Stimulated activated CD8-positive, alpha-beta memory T cell treated with anti-CD3 and anti-CD28 coated beads, Interleukin-12 subunit alpha, Interleukin-12 subunit beta, amount 100 ng/mL, for 1 hour (primary cell): ENCODE results near the gene TNNT3.
A peak's percentile ranks its signal among the peaks of the same experiment; 100 is the strongest.
"Not testable (repeated sequence)": the region's sequence is repeated elsewhere in the genome, so short reads cannot be mapped to it uniquely, and the experiment has no call there.

Source experiments
- DNase-seq: peaks from one replicate; pipeline ENCODE4 v3.0.0-alpha.2; 2020; ENCODE audit warnings: low read depth

TNNT3 gene

GRCh38 chr11:1881442-1882264 is 37.9 kb upstream of the TNNT3 start:
- no peak for DNase-seq

GRCh38 chr11:1882265-1883238 is 37.0 kb upstream of the TNNT3 start:
- peak; percentile 71 for DNase-seq

- DNase-seq: no peak
Measured at GRCh38 chr11:1883346-1884302, 35.9 kb upstream of the TNNT3 start.

GRCh38 chr11:1884303-1884700 is 35.2 kb upstream of the TNNT3 start:
- DNase-seq: no peak

- not testable (repeated sequence) for DNase-seq
Measured at GRCh38 chr11:1886551-1886950, 33.0 kb upstream of the TNNT3 start.

GRCh38 chr11:1887451-1888346 is 31.8 kb upstream of the TNNT3 start:
- no peak for DNase-seq

GRCh38 chr11:1888347-1888753 is 31.2 kb upstream of the TNNT3 start:
- DNase-seq: no peak

- DNase-seq: no peak
Measured at GRCh38 chr11:1888811-1889210, 30.7 kb upstream of the TNNT3 start.

GRCh38 chr11:1889224-1889930 is 30.1 kb upstream of the TNNT3 start:
- peak; percentile 61 for DNase-seq

GRCh38 chr11:1889941-1890855 is 29.3 kb upstream of the TNNT3 start:
- no peak for DNase-seq

GRCh38 chr11:1890856-1891830 is 28.4 kb upstream of the TNNT3 start:
- no peak for DNase-seq

GRCh38 chr11:1891831-1892115 is 27.7 kb upstream of the TNNT3 start, which contains the start of gene PRR33:
TSS of gene PRR33 (minus strand) at chr11:1891895. CDS start at chr11:1890584, 1,311 bp downstream.
- DNase-seq: no peak

- DNase-seq: no peak
Measured at GRCh38 chr11:1892116-1892515, 27.4 kb upstream of the TNNT3 start.

- DNase-seq: no peak
Measured at GRCh38 chr11:1892558-1892957, 26.9 kb upstream of the TNNT3 start.

- no peak for DNase-seq
Measured at GRCh38 chr11:1893581-1894359, 25.7 kb upstream of the TNNT3 start.

- no peak for DNase-seq
Measured at GRCh38 chr11:1894759-1895158, 24.7 kb upstream of the TNNT3 start.

GRCh38 chr11:1896468-1896867 is 23.0 kb upstream of the TNNT3 start:
- DNase-seq: no peak
